Non-pigmented ciliary epithelial cell (primary cell): ENCODE results near the gene ARHGAP26.
"Not testable (repeated sequence)": the region's sequence is repeated elsewhere in the genome, so short reads cannot be mapped to it uniquely, and the experiment has no call there.

Source experiments
- DNase-seq: peaks from one replicate; pipeline ENCODE4 v3.0.0-alpha.2; 2010; ENCODE audit warnings: low read depth

Gene ARHGAP26

DNA sequence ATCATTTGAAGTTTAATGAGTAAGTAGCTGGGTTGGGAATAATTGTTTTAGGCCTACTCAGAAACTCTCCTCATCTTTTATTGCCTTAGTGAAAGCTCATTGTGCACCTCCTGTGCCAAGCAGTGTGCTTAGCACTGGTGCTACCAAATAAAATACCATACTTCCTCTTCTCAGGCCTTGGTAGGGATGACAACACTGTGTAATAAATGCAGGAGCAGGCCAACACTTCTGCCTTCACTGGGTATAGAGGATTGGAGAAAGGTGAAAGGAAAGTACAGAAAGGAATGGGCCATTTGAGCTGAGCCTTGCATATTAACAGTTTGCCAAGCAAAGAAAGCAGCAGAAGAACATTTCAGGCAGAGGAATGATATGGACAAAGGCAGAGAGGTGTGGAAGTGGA is 347.6 kb downstream of the ARHGAP26 start:
- no peak for DNase-seq

DNA sequence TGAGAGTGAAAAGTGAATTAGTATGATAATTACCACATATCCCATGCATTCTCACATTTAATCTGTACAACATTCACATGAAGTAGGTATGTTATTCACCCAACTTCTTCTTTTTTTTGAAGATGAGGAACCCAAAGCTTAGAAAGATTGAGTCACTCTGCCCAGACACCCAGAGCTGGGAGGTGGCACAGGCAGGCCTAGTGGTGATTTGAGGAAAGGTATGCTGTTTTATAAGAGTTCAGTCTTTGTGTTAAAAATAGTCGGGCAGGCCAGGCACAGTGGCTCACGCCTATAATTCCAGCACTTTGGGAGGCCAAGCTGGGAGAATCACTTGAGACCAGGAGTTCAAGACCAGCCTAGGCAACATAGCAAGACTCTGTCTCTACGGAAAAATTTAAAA is 348.0 kb downstream of the ARHGAP26 start:
- DNase-seq, result no peak

DNA sequence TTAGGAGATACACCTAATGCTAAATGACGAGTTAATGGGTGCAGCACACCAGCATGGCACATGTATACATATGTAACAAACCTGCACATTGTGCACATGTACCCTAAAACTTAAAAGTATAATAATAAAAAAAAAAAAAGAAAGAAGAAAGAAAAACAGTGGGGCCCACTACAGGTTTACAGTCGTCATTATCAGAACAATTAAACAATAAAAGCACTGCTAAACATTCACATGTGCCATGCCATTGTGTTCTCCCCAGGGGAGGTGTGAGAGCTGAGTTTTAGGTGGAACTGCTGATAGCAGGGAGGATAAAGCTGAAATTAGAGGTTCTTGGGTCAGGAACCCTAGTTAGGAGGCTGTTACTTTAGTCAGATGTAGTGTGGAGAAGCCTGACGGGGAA is 348.6 kb downstream of the ARHGAP26 start:
- DNase-seq, result not testable (repeated sequence)

DNA sequence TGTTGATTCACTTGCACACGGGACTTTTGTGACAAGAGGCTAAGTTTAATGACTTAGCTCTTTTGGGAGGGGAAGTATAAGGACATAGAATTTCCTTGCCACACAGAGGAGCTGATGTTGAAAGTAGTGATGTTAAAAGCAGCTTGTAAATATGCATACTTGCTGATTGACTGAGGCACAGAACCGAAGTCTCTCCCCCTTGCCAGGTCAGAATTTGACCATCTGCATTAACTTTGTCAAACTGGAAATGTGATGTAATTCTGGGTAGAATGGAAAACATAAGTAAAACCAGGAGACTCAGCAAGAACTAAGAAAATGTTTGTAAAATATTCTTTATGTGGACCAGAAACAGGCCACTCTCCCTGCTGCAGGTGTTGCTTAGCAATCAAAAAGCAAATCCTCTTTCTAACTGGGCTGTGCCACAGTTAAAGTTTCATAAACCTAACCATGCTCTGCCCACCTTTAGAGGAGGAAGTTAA is 349.2 kb downstream of the ARHGAP26 start:
- no peak for DNase-seq

GRCh38 chr5:143119881-143120341 is 349.7 kb downstream of the ARHGAP26 start:
- no peak for DNase-seq

- no peak for DNase-seq
Observed at GRCh38 chr5:143120460-143121134, 350.4 kb downstream of the ARHGAP26 start.

GRCh38 chr5:143121135-143121475 is 350.9 kb downstream of the ARHGAP26 start:
- no peak for DNase-seq

- no peak for DNase-seq
Observed at GRCh38 chr5:143124593-143124992, 354.4 kb downstream of the ARHGAP26 start.

- DNase-seq, result no peak
Observed at GRCh38 chr5:143126174-143127019, 356.2 kb downstream of the ARHGAP26 start.

- no peak for DNase-seq
Observed at GRCh38 chr5:143128412-143129071, 358.4 kb downstream of the ARHGAP26 start.

DNA sequence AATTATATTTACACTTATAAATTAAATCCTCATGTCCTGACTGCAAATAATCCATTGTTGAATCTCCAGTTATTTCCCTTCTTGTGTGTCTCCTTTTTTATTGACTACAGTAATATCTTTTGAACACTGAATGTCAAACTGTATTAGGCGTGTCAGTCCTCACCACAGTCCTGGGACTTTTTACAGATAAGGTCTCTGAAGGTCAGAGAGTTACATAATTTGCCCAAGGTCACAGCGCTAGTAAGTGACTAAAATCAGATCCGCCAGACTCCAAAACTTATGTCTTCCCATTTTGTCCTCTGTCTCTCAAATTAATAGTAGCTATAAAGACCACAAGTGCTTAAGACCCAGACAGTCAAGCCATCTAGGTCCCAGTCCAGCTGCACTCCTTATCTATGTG is 359.0 kb downstream of the ARHGAP26 start:
- DNase-seq, result no peak

DNA sequence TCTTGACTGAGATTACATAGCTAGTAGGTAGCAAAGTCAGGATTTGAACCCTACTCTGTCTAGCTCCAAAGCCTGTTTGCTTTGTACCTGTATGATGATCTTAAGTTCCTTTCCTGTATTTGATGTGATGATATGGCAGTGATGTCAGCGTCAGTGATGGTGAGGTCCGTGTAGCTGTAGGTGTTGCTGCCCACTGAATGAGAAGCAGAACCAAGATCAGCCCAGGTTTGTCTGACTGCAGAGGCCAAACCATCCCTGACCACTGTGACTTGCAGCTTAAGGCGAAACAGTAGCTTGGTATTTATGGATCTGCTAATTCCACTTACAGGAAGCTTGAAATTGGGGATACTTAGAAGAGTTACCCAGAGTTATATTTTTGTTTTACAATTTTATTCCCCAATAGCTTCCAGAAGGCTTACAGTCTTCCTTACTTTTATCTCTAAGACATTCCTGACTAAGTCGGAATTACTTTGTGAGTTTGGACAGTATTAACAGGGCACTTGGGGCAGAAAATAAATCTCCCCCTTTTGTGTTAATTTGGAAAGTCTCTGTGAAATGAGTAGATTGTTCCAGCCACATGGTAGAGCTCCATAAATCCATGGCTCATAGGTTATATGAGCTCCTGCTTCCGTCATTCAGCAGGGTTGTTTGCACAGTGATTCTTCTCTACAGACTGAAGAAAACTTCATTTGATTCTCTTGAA is 359.9 kb downstream of the ARHGAP26 start:
- no peak for DNase-seq

- DNase-seq, result no peak
Observed at GRCh38 chr5:143130613-143131305, 360.6 kb downstream of the ARHGAP26 start.

- no peak for DNase-seq
Observed at GRCh38 chr5:143131972-143132371, 361.8 kb downstream of the ARHGAP26 start.

- no peak for DNase-seq
Observed at GRCh38 chr5:143132739-143133138, 362.6 kb downstream of the ARHGAP26 start.

DNA sequence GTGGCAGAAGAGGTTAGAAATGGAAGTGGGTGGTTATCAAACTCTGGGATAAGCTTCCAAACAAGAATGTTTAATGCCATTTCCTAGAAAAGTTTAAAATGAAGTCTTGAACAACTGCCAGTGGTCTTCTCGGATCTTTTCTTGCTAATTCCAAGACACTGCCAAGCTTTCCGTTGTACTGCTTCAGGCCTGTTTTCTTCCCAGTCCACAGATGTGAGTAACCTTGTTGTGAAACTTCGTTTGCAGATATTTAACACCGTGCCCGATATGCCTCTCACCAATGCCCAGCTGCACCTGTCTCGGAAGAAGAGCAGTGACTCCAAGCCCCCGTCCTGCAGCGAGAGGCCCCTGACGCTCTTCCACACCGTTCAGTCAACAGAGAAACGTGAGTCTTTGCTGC is 363.5 kb downstream of the ARHGAP26 start:
- DNase-seq, result no peak

DNA sequence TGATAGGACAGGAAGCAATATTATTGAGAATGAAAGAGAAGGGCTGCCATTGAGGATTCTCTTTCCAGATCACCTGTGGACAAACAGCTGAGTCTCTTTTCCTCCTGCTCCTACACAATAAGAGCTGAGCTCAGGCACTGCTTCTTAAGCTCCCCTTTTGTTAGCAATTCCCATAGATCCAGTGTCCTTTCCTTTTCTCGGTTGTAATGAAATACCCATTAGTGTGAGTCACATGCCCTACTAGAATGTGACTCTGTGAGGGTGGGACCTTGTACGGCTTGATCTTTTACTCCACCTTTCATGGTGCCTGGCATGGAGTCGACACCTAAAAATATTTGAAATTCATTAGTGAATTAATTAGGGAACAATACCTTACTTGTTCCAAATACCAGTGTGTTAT is 364.1 kb downstream of the ARHGAP26 start:
- no peak for DNase-seq

DNA sequence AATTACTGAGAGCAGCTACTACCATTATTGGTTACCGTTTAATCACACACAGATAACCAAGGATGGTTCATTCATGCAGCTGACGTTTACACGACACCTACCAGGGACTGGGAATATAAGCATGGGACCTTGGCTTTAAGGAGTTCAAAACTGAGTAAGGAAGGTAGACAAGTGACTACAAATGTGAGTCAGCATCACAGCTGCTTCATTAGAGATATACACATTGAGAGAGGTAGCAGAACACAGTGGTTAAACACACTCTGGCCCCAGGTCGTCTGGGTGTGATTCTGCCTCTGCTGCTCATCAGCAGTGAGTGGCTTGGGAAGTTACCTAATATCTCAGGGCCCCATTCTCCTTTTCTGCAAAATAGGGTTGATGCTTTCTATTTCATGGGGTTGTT is 364.7 kb downstream of the ARHGAP26 start:
- DNase-seq, result no peak

GRCh38 chr5:143135832-143136551 is 365.8 kb downstream of the ARHGAP26 start:
- DNase-seq, result no peak

DNA sequence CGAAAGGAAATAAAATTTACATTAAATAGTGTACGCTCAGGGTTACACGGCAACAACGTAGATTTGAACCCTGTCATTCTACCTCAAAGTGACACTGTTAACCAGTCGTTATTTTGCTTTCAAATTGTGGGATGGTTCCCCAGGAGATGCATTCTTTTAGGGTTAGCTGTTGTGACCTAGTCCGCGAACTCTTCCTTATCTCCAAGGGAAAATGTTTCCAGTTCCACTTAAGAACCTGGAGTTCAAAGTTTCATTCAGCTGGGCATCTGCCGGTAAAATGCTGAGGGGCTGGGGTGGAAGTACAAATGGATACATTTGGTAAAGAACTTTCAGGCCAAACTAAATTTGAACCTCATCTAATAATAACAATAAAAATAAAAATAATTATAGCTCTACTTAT is 368.7 kb downstream of the ARHGAP26 start:
- DNase-seq, result no peak

- no peak for DNase-seq
Observed at GRCh38 chr5:143139585-143139984, 369.4 kb downstream of the ARHGAP26 start.
